SW480 (cell line): ENCODE measurements around the gene NCBP2.

Experiments used
- DNase-seq: peaks from one replicate; pipeline ENCODE4 v3.0.0-alpha.2; 2016; ENCODE audit warnings: low spot score

The NCBP2 gene

DNA sequence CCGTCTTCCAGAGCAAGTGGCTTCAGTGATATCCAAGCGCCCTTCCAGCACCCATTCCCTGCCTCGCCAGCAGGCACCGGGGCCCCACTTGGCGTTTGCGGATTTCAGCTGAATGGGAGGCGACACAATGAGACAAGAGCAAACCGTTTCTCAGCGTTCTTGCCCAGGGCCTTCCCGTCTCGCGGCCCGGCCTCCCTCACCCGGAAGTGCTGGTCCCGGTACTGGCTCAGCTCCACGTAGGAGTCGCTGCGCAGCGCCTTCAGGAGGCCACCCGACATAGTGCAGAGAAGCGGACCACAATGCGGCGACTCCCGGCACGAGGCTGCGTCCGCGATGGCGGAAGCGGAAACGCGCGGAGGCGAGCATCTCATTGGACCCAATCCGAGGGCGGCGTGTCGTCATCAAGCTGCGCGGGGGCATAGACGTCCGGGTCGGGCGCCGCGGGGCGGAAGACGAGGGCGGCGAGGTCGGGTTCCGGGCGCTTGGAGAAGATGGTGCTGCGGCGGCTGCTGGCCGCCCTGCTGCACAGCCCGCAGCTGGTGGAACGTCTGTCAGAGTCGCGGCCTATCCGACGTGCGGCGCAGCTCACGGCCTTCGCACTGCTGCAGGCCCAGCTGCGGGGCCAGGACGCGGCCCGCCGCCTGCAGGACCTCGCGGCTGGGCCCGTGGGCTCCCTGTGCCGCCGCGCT is at the start of gene NCBP2:
Gene NCBP2, minus strand, starts transcription at position 303 of the 689 bp plus-strand sequence. Its CDS starts 25 bp downstream, at position 278.
- DNase-seq, result peak; percentile 98

DNA sequence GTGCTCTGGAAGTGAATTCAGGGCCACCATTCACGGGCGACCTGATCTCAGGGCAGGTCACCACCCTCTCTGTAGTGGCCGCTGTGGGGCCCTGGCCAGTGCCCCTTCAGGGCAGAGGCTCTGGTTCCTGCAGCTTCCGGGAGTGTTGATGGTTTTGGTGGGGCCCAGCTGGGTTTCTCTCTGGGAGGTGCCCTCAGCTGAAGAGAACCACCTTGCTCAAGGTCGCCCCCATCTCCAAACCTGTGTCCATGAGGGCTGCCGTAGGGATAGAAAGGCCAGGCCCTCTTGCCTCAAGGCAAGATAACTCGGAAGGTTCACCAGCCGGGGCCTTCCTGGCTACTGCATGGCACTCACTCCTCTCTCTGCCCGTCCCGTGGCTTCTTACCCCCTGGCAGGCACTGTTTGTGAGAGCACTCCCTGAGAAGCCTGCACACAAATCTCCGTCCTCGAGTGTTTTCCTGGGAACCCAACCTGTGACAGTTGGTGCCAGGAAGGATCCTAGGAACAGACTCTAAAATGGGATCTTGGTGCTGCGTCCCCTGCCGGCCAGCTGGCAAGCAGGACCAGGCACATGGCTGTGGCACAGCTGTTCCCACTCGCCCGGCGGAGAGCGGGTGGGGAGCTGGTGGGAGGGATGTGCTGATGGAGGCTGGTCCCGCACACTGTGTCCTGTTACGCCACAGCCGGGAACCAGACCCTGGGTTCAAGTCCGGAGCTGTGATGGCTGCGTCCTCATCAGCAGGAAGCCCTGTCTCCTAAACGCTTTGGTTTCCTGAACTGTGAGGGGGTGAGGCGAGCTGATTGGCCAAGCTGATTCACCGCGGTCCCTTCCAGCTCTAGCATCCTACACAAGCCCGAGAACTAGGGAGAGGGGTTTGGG is 49.5 kb upstream of the NCBP2 start:
- DNase-seq, result no peak

DNA sequence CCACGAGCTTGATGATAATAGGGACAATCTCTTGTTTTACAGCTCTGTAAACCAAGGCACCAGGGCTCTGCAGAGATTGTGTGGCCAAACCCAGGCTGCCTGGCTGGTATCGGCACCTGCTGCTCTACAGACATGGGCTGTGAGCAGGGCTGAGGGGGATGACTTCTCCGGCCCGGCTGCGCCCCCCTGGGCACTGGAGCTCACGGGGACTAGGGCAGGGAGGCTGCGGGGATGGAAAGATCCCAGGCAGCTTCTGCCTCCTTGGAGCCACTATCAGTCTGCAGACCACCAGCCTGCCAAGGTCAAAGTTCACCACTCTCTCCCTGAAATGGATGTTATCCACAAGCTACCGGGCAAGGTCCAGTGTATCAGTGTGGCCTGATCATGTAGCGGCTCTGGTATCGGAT is 48.3 kb upstream of the NCBP2 start:
- DNase-seq, result no peak

DNA sequence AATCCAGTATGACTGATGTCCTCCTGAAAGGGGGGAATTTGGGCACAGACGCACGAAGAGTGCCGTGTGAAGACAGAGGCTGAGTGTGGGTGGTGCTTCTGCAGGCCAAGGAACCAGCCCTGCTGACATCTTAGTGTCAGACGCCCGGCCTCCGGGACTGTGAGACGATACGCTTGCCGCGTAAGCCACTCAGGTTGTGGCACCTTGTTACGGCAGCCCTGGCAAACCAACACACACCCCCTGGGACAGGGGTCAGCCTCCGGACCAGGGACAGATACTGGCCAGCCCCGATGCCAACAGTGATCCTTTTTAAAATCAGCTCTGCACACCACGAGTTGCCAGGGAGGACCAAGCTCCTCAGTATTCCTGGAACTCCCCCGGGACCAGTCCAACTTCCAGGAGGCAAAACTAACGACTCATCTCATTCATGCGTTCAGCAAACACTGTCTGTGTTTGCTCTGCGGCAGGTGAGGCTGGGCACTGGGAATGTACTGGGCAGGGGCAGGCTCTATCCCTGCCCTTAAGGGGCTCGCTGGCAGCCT is 47.5 kb upstream of the NCBP2 start:
- DNase-seq, result no peak

DNA sequence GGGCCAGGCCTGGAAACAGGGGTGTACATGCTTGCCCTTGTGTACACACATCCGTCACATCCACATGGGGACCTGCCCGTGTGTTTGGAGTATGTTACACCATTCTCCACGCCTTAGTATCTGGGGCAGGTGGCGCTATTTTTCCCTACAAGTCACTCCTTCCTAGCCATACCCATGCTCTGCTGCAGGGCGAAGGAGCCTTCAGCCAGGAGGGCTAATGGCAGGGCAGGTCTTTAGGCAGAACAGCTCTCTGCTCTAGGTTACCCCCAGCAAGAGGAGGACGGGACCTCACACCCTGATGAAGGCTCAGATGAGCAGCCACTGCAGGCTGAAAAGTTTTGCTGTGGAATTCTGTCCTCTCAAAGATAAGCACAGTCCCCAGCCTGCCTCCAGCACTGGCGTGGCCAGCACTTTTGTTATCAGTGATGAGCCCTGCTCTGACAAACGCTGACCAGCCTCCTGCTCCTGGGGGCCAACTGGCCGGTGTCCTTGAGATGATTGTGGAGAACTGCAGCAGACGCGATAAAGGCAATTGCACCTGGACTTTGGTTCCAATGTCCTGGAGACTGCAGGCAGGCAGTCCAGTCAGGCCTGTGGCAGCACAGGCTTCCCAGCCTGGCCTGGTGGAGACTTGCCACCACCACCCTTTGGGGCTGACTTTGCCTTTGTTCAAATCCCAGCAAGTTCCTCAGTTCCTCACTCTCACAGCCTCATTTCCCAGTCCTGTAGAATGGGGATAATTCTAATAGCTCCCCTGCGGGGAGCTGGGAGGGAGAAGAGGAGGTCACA is 46.1 kb upstream of the NCBP2 start:
- peak; percentile 52 for DNase-seq

DNA sequence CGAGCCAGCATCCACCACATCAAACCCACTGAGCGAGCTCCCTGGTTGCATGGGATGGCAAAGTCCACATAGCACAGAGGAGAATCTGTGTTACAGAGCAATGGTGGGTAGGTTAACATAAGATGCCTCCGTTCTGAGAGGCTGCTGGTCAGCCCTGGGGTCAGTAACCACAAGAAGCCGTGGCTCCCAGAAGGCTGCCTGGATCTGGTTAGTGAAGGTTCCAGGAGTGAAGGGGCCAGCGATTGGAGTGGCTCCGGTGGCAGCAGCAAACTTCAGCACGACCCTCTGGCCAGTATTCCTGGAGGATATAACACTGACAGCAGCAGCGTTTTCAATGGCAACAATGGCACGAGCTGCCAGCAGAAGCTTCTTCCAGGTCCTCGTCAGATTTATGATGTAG is 44.7 kb upstream of the NCBP2 start:
- no peak for DNase-seq

DNA sequence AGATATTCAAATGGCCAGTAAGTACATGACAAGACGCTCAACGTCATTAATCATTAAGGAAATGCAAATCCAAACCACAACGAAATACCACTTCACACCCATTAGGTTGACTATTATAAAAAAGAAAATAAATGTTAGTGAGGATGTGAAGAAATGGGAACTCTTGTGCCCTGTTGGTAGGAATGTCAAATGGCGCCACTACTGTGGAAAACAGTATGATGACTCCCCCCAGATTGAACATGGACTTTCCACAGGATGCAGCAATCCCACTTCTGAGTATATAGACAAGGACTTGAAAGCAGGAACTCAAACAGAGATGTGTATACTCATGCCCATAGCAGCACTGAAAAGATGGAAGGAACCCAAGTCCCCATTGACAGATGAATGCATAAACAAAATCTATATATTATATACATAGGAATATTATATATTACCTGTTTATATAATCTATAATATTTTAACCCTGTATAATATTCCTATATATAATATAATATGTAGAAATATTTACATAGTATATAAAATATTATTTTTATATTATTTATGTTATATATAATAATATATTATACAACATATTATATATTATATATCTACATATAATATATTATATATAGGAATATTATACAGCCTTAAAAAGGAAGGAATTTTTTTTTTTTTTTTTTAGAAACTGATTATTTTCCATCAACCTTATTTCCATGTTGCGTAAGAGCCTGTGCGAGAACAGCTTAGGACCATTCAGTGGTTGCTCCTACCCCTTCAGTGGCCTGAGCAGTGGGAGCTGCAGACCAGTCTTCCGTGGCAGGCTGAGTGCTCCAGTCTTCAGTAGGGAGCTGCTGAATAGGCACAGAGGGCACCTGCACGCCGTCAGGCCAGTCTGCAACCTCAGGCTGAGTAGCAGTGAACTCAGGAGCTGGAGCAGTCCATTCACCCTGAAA is 43.9 kb upstream of the NCBP2 start:
- no peak for DNase-seq

DNA sequence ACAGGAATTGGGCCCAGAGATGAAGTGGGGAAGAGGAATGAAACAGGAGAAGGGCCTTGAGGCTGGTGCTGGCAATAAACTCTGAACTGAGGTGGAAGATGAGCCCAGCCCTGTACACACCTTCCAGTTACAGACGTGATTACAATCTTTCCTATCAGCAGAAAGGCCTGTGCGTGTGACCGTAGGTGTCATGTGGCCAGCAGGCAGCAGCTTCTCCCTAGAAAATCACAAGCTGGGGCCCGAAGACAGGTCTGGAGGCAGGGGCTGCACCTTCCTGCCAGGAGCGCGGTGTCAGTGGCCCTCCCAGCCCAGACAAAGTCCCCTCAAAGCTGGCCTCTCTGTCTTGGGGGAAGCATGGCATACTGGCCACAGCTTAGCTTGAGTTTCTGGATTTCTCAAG is 43.0 kb upstream of the NCBP2 start:
- no peak for DNase-seq

DNA sequence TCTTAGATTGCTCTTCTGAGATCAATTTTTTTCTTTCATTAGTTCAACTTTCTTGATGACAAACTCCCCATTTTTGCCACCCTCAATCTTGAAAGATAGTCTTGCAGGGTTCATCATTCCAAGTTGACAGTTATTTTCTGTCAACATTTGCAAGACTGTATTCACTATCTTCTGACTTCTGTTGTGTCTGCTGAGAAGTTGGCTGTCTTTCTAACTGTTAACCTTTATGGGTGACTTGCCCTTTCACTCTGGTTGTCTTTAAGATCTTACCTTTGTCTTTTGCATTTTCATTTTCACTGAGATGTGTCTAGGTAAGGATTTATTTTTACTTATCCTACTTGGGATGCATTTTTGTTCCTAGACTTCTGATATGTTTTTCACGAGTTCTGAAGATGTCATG is 40.9 kb upstream of the NCBP2 start:
- DNase-seq, result no peak

DNA sequence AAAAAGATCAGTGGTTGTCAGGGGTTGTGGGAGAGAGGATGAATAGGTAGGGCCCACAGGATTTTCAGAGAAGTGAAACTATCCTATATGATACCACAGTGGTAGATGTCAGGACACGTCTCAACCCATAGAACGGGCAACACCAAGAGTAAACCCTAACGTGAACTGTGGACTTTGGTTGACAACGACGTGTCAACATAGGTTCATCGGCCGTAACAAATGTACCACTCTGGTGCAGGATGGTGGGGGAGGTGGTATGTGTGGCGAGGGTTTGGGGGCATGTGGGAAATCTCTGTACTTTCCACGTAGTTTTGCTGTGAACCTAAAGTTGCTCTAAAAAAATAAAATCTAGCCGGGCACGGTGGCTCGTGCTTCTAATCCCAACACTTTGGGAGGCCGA is 39.3 kb upstream of the NCBP2 start:
- DNase-seq, result no peak

DNA sequence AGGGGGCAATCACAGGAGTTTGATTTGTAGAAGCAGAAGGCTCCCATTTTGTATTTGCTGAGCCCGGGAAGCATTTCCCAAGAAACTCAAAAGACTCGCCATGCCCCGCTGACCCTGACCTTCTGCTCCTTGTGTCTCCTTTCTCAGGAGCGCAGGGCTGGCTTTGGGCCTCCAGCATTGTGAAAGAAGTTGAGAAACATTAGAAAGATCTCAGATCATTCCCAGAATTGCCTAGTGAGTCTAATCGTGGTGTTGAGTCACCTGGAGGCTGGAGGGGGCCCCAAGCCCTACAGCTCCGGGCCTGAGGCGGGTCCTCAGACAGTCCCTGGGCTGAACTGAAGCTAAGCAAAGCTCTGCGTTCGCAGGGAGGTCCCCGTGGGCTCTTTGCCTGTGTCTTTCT is 37.2 kb upstream of the NCBP2 start:
- DNase-seq, result no peak

DNA sequence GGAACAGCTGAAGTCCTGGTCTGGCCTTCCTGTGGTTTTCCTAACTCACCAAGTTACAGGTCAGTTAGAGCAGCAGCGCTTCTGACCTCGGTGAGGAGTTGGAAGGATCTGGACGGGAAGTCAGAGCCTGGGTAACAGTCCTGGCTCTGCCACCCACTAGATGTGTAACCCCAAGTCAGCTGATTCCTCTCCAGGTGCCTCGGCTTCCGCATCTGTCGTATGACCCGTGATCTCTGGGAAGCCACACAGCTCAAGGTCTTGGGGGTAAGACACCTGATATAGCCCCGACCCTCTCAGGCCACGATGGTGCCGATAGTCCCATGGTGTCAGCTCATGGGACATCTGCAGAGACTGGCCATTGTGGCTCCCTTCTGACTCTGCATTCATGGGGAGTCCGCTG is 34.6 kb upstream of the NCBP2 start:
- no peak for DNase-seq

DNA sequence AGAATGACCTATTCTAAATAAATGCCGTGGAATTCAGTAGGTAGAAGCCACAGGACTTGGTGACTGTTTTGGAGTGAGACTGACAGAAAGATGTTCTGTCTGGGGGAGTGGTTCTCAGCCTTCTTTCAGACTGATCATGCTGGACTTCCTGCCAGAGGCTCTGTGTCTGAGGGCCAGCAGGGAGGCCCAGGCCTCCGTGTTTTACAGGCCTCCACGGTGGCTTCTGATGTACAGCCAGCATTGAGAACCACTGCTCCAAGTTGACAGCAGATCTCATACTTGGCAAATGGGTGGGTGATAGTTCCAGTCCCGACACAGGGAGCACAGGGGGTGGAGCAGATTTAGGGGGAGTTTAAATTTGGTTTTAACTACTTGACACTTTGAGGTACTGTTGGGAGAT is 33.0 kb upstream of the NCBP2 start:
- DNase-seq, result no peak

DNA sequence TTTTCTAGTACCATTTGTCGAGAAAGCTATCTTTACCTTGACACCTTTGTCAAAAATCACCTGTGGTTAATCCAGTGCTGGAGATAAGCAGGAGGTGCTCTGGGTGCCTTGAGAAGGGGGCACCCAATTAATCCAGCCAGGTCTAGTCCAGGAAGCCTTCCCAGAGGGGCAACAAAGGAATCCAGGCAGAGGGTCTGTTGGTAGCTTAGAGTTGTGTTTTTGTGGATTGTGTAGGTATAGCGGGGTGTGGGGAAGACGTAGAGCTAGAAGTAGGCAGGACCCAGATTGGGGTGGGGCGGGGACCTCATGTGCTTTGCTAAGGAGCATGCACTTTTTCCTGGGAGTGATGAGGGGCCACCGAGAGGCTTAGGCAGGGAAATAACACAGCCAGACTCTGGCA is 32.3 kb upstream of the NCBP2 start:
- DNase-seq, result no peak

DNA sequence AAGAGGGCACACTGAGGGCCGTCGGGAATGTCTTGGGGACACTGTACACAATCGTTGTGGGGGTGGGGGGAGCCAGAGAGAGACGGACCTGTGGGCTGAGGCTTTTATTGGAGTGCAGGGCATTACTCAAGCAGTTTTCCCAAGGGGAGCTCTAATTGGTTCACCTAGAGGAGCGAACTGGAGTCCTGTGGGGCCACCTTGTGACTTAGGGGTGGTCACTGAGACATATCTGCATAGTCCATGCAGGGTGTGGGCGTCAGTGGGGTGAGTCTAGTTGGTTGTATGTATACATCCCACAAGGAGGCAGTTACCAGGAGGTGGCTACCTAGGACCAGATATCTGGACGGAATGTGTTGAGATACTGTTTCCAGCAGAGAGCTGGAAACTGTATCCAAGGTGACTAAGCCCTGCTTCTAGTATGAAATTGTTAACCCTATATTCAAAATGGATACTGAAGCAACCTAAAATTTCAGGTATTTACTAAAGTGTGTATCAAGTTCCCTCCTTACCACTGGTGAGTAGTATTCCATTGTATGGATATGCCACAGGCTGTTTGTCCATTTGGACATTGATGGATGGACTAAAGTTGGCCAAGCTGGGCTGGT is 28.9 kb upstream of the NCBP2 start:
- no peak for DNase-seq

DNA sequence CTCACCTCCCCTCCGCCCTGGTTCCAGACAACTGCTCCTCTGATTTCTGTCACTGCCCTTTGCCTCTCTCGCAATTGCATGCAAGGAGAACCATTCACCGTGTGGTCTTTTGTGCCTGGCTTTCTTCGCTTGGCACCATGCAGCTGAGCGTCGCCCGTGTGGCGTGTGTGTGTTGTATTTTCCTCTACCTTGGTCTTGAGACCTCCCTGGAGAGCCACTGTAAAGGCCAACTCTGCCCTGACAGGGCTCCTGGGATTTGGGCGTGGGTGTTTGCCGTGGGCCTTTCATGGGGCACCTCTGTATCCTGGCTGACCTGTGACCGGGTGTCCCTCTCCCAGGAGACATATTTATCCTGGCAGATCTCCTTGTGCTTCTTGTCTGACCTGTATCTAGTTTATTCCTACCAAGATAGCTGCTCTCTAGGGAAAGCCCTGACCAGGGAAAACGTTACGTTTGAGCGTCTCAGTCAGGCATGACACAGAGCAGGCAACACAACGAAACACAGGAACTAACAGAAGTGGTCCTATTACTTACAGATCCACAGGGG is 28.3 kb upstream of the NCBP2 start:
- no peak for DNase-seq

DNA sequence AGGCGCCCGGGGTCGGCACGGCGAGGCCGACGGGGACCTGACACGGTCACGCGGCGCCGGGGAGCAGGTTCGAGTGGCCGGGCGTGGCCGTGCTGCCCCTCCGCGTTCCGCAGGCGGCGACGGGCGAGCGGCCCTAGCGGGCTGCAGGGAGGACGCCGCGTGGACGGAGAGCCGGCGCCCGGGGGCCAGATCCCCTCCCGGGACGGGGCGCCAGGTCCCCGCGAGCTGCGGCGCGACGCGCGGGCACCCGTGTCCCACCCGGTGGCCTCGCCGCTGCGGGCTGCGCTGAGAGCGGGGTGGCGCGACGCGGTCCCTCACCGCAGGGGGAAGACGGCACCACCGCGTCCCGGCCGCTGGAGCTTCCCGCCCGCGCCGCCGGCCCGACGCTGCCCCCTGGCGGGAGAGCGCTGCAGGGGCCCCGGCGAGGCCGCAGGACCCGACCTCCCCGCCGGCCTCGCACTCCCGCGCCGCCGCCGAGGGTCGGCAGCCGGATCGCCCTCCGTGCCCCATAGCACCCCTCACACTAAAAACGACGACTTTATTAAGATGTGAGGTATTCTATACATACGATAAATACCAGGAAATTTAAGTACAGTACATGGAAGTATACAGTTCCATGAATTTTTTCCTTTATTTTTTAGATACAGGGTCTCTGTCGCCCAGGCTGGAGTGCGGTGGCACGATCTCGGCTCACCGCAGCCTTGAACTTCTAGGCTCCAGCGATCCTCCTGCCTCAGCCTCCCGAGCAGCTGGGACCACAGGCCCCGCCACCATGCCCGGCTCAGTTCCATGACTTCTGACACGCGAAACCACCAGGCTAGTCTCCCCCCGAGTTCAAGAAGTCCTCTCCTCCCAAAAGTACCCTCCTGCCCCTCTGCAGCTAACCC is 27.6 kb upstream of the NCBP2 start:
- DNase-seq, result peak; percentile 63

DNA sequence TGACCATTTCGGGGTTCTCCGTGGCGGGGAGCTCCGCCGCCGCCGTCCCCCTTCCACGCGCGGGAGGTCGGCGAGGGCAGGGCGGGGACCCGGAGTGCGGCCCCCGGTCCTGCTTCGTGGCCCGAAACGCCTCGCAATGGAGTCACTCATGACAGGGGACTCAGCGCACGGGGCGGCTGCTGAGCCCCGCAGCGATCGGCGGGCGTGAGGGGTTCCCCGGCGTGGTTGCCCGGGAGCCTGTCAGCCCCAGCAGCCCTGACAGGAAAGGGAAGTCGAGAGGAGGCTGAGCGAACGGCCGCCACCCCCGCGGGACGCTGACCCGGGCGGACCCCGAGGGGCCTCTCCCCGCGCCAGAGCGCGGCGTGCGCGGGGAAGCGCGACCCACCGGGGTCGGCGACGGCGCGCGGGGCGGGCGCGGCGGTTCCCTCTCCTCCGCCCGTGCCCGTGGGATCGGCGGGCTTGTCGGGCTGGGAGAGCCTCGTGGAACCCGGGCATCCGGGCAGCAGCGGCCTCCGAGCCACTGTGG is 26.9 kb upstream of the NCBP2 start:
- DNase-seq, result peak; percentile 47
